Measurements from ENCODE around the gene MIPEP.

Gene MIPEP

GRCh38 chr13:23680845-23681669, 208.1 kb downstream of the MIPEP start:
- peak; percentile 98 for DNase-seq (ENCODE audit: low read depth)
